Lung (tissue), 12 donors: ENCODE measurements around the gene EPB41. TPM values are rescaled to one million over a fixed set of nuclear protein-coding genes. Genes with fewer than 3 reads are reported as not detected.
"Not testable (repeated sequence)": the region's sequence is repeated elsewhere in the genome, so short reads cannot be mapped to it uniquely, and the experiment has no call there.

Experiments
- ATAC-seq: fragments of 200-7000 bp; cut with Tn5 transposase; one replicate; pipeline ENCODE4 v1.9.1; 2020; ENCODE audit warnings: moderate number of reproducible peaks; ENCODE audit not compliant: insufficient read depth, low FRiP score
- DNase-seq, 3 donors: peaks; one replicate each; pipeline ENCODE4 v3.0.0-alpha.2; 2013 to 2017
- H3K27ac ChIP-seq, 2 donors: one replicate each; pipeline ENCODE4 v1.5.1; 2013; ENCODE audit warnings: mild to moderate bottlenecking in 2 of 2, moderate library complexity in 2 of 2, control low read depth in 1 of 2, inconsistent platforms in 1 of 2, low read depth in 1 of 2, low read length in 1 of 2
- H3K27me3 ChIP-seq, 3 donors: one replicate each; pipeline ENCODE4 v1.5.1; 2013; ENCODE audit warnings: low read length in 2 of 3; ENCODE audit not compliant: control insufficient read depth in 3 of 3, insufficient read depth in 3 of 3
- H3K36me3 ChIP-seq, 4 donors: one replicate each; pipeline ENCODE4 v1.5.1; 2013; ENCODE audit warnings: low read length in 4 of 4, mild to moderate bottlenecking in 1 of 4, moderate library complexity in 1 of 4; ENCODE audit not compliant: control insufficient read depth in 4 of 4, insufficient read depth in 4 of 4
- H3K4me1 ChIP-seq, 5 donors: one replicate each; pipeline ENCODE4 v1.5.1; 2013; ENCODE audit warnings: low read length in 5 of 5, mild to moderate bottlenecking in 2 of 5, moderate library complexity in 1 of 5; ENCODE audit not compliant: control insufficient read depth in 5 of 5, insufficient read depth in 5 of 5
- H3K4me3 ChIP-seq: one replicate; pipeline ENCODE4 v1.5.1; 2013; ENCODE audit warnings: mild to moderate bottlenecking, control low read depth, moderate library complexity
- H3K9ac ChIP-seq, 2 donors: one replicate each; pipeline ENCODE4 v1.5.1; 2013; ENCODE audit warnings: low read length in 2 of 2, control low read depth in 1 of 2; ENCODE audit not compliant: insufficient read depth in 1 of 2
- H3K9me3 ChIP-seq, 4 donors: one replicate each; pipeline ENCODE4 v1.5.1; 2013; ENCODE audit warnings: low read length in 3 of 4, mild to moderate bottlenecking in 1 of 4, moderate library complexity in 1 of 4; ENCODE audit not compliant: control insufficient read depth in 4 of 4, insufficient read depth in 3 of 4
- WGBS, 2 donors: extraction: QIAGEN DNeasy Blood & Tissue Kit; methylation state at CpG; one replicate each; pipeline ENCODE4 v1.1.7; 2013; 5-methylcytosine and 5-hydroxymethylcytosine counted together
- polyA plus RNA-seq, 2 donors: library from polyadenylated mRNA; stranded (reverse); fragments of 200-250 nt; gene quantifications; one replicate each; pipeline ENCODE4 v1.2.1, GENCODE V29; 2013
- total RNA-seq, 2 donors: library from RNA; depleted of rRNA in 1 of 2; stranded (reverse); fragments of >200 nt in 1 of 2; gene quantifications; one replicate each; pipeline ENCODE4 v1.2.1, GENCODE V29; 2014 to 2021
- TF ChIP-seq, protein P1 (sequence below): IDR thresholded peaks from 2 replicates; pipeline ENCODE4 v1.5.1; 2012; ENCODE audit warnings: mild to moderate bottlenecking; ENCODE audit errors: control extremely low read depth, extremely low read depth
- donor health status: control.
- donor health status: control.
- donor health status: Bipolar disorder and iron deficiency.
- donor health status: healthy.
- donor health status: DM: yes; HTN: yes; CAD: no.

EPB41 gene
- total and polyA plus RNA-seq, 4 donors: 10.4 to 69.0 (median 33.3) TPM

GRCh38 chr1:29064064-29064463 is 149.7 kb downstream of the EPB41 start:
- Histone ChIP-seq H3K27ac (no peak overlapping the region), H3K36me3 (peaks cover 0 to 4% (median 0%) of the 10 kb centered on the region in 4 donors), H3K9ac (no peak overlapping the region), H3K27me3 (no peaks in the 10 kb centered on the region), H3K4me3 (no peak overlapping the region), H3K9me3 (no peaks in the 10 kb centered on the region), H3K4me1 (no peaks in the 10 kb centered on the region)
- TF ChIP-seq, protein P1, sequence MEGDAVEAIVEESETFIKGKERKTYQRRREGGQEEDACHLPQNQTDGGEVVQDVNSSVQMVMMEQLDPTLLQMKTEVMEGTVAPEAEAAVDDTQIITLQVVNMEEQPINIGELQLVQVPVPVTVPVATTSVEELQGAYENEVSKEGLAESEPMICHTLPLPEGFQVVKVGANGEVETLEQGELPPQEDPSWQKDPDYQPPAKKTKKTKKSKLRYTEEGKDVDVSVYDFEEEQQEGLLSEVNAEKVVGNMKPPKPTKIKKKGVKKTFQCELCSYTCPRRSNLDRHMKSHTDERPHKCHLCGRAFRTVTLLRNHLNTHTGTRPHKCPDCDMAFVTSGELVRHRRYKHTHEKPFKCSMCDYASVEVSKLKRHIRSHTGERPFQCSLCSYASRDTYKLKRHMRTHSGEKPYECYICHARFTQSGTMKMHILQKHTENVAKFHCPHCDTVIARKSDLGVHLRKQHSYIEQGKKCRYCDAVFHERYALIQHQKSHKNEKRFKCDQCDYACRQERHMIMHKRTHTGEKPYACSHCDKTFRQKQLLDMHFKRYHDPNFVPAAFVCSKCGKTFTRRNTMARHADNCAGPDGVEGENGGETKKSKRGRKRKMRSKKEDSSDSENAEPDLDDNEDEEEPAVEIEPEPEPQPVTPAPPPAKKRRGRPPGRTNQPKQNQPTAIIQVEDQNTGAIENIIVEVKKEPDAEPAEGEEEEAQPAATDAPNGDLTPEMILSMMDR: no peak
- no peak for ATAC-seq
- WGBS, 2 donors: 90 to 100% methylated on average over 1 of the region's 1 CpG
- DNase-seq: no peak

DNA sequence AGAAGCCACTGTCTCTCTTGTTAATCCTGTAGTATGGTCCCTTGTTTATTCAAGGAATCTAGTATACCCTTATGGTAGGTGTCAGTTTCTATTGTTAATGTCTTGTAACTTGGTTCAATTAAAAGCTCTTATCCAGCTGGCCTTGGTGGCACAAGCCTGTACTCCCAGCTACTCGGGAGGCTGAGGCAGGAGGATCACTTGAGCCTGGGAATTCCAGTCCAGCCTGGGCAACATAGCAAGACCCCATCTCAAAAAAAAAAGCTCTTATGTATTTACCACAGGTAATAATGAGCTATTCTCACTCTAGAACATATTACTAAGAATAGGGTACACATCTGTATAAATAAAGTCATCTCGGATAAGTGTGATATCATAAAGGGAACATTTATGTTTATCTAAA is 162.8 kb downstream of the EPB41 start:
- WGBS, 2 donors: 97% methylated on average over 2 of the region's 2 CpGs

DNA sequence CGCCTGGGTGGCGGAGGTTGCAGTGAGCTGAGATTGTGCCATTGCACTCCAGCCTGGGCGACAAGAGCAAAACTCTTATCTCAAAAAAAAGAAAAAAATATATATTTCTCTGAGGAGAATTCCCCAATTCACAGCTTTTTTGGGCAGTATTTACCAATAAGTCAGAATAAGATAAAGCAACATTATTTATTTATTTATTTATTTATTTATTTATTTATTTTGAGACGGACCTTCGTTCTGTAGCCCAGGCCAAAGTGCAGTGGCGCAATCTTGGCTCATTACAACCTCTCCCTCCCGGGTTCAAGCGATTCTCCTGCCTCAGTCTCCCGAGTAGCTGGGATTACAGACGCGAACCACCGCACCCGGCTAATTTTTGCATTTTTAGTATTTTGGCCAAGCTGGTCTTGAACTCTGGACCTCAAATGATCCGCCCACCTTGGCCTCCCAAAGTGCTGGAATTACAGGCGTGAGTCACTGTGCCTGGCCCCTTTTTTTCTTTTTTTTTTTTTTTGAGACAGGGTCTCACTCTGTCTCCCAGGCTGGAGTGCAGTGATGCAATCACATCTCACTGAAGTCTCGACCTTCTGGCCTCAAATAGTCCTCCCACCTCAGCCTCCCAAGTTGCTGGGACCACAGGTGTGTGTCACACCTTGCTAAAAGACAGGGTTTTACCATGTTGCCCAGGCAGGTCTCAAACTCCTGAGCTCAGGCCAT is 165.7 kb downstream of the EPB41 start:
- not testable (repeated sequence) for DNase-seq, H3K9me3 ChIP-seq, H3K4me1 ChIP-seq, ATAC-seq, H3K4me3 ChIP-seq, H3K36me3 ChIP-seq, H3K27me3 ChIP-seq, H3K27ac ChIP-seq, H3K9ac ChIP-seq
- WGBS, 2 donors: 90 to 92% methylated on average over 16 of the region's 16 CpGs

More for the DNA sequence above, 162.8 kb downstream of the EPB41 start:
- Histone ChIP-seq H3K36me3 (peaks cover 0 to 1% (median 0%) of the 10 kb centered on the region in 4 donors), H3K27ac (no peak overlapping the region), H3K27me3 (no peaks in the 10 kb centered on the region), H3K4me3 (no peak overlapping the region), H3K9ac (no peak overlapping the region), H3K4me1 (no peaks in the 10 kb centered on the region), H3K9me3 (no peaks in the 10 kb centered on the region)
- DNase-seq (no peak), ATAC-seq (no peak)
- TF ChIP-seq, protein P1: no peak

- peaks cover 0 to 1% (median 0%) of the 10 kb centered on the region in 4 donors for H3K36me3 ChIP-seq
- H3K4me3 ChIP-seq: no peak overlapping the region
- H3K27me3 ChIP-seq: no peaks in the 10 kb centered on the region
- no peak for DNase-seq
- 86 to 94% methylated on average over 3 of the region's 3 CpGs for WGBS, 2 donors
- peaks cover 0 to 7% (median 0%) of the 10 kb centered on the region in 5 donors for H3K4me1 ChIP-seq
- no peaks in the 10 kb centered on the region for H3K9me3 ChIP-seq
- TF ChIP-seq, protein P1: no peak
- no peak for ATAC-seq
- no peak overlapping the region for H3K27ac ChIP-seq
- no peak overlapping the region for H3K9ac ChIP-seq
These were observed 166.8 kb downstream of the EPB41 start for GRCh38 chr1:29081201-29081600.
